ENCODE measurements around the gene SLC50A1. TPM values are rescaled to one million over a fixed set of nuclear protein-coding genes. Genes with fewer than 3 reads are reported as not detected.

Gene SLC50A1
- total RNA-seq, 1 experiment from 2014 or later: 39.0 TPM

GRCh38 chr1:155131285-155131684 is 4.4 kb upstream of the SLC50A1 start:
- ATAC-seq: no peak
- Mint-ChIP-seq H3K27me3 (ENCODE audit: low read depth) (peaks cover 26% of the 10 kb centered on the region), H3K36me3 (peaks cover 16% of the 10 kb centered on the region), H3K4me1 (peaks cover 46% of the 10 kb centered on the region), H3K9me3 (no peaks in the 10 kb centered on the region), H3K27ac (no peak overlapping the region), H3K4me3 (no peak overlapping the region)
- ChIA-PET CTCF (interaction anchor here (3.9 to 12.9 kb wide), 4 partner anchors 37 to 46 kb away, joined by 49 to 164 read pairs (median 102); partner anchors contain the start of genes KRTCAP2 and TRIM46), POLR2A (no interaction called here)
- no peak for DNase-seq (ENCODE audit: low spot score)
- TF ChIP-seq FOXP4 (CRISPR knock-in tag; IDR thresholded peaks at IDR 0.05) (no peak), IRF2 (CRISPR knock-in tag; IDR thresholded peaks at IDR 0.05; ENCODE audit: borderline replicate concordance, low read depth) (no peak), SMAD4 (CRISPR knock-in tag; IDR thresholded peaks at IDR 0.05) (no peak), ZNF263 (CRISPR knock-in tag; IDR thresholded peaks at IDR 0.05; ENCODE audit: low read depth) (no peak), GTF2I (CRISPR knock-in tag; conservative IDR thresholded peaks at IDR 0.05) (no peak), FOXP1 (CRISPR knock-in tag; IDR thresholded peaks at IDR 0.05; ENCODE audit: borderline replicate concordance) (no peak), AR (CRISPR knock-in tag; IDR thresholded peaks at IDR 0.05) (no peak), E2F1 (CRISPR knock-in tag; IDR thresholded peaks at IDR 0.05) (no peak), ZNF219 (CRISPR knock-in tag; IDR thresholded peaks at IDR 0.05; ENCODE audit: borderline replicate concordance) (no peak), OVOL2 (CRISPR knock-in tag; IDR thresholded peaks at IDR 0.05; ENCODE audit: borderline replicate concordance) (no peak)
- TF ChIP-seq, protein P1, sequence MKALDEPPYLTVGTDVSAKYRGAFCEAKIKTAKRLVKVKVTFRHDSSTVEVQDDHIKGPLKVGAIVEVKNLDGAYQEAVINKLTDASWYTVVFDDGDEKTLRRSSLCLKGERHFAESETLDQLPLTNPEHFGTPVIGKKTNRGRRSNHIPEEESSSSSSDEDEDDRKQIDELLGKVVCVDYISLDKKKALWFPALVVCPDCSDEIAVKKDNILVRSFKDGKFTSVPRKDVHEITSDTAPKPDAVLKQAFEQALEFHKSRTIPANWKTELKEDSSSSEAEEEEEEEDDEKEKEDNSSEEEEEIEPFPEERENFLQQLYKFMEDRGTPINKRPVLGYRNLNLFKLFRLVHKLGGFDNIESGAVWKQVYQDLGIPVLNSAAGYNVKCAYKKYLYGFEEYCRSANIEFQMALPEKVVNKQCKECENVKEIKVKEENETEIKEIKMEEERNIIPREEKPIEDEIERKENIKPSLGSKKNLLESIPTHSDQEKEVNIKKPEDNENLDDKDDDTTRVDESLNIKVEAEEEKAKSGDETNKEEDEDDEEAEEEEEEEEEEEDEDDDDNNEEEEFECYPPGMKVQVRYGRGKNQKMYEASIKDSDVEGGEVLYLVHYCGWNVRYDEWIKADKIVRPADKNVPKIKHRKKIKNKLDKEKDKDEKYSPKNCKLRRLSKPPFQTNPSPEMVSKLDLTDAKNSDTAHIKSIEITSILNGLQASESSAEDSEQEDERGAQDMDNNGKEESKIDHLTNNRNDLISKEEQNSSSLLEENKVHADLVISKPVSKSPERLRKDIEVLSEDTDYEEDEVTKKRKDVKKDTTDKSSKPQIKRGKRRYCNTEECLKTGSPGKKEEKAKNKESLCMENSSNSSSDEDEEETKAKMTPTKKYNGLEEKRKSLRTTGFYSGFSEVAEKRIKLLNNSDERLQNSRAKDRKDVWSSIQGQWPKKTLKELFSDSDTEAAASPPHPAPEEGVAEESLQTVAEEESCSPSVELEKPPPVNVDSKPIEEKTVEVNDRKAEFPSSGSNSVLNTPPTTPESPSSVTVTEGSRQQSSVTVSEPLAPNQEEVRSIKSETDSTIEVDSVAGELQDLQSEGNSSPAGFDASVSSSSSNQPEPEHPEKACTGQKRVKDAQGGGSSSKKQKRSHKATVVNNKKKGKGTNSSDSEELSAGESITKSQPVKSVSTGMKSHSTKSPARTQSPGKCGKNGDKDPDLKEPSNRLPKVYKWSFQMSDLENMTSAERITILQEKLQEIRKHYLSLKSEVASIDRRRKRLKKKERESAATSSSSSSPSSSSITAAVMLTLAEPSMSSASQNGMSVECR (CRISPR knock-in tag; IDR thresholded peaks at IDR 0.05; ENCODE audit: borderline replicate concordance): no peak
- TF ChIP-seq, protein P2, sequence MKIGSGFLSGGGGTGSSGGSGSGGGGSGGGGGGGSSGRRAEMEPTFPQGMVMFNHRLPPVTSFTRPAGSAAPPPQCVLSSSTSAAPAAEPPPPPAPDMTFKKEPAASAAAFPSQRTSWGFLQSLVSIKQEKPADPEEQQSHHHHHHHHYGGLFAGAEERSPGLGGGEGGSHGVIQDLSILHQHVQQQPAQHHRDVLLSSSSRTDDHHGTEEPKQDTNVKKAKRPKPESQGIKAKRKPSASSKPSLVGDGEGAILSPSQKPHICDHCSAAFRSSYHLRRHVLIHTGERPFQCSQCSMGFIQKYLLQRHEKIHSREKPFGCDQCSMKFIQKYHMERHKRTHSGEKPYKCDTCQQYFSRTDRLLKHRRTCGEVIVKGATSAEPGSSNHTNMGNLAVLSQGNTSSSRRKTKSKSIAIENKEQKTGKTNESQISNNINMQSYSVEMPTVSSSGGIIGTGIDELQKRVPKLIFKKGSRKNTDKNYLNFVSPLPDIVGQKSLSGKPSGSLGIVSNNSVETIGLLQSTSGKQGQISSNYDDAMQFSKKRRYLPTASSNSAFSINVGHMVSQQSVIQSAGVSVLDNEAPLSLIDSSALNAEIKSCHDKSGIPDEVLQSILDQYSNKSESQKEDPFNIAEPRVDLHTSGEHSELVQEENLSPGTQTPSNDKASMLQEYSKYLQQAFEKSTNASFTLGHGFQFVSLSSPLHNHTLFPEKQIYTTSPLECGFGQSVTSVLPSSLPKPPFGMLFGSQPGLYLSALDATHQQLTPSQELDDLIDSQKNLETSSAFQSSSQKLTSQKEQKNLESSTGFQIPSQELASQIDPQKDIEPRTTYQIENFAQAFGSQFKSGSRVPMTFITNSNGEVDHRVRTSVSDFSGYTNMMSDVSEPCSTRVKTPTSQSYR (CRISPR knock-in tag; IDR thresholded peaks at IDR 0.05): no peak
- TF ChIP-seq, protein P3, sequence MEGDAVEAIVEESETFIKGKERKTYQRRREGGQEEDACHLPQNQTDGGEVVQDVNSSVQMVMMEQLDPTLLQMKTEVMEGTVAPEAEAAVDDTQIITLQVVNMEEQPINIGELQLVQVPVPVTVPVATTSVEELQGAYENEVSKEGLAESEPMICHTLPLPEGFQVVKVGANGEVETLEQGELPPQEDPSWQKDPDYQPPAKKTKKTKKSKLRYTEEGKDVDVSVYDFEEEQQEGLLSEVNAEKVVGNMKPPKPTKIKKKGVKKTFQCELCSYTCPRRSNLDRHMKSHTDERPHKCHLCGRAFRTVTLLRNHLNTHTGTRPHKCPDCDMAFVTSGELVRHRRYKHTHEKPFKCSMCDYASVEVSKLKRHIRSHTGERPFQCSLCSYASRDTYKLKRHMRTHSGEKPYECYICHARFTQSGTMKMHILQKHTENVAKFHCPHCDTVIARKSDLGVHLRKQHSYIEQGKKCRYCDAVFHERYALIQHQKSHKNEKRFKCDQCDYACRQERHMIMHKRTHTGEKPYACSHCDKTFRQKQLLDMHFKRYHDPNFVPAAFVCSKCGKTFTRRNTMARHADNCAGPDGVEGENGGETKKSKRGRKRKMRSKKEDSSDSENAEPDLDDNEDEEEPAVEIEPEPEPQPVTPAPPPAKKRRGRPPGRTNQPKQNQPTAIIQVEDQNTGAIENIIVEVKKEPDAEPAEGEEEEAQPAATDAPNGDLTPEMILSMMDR (IDR thresholded peaks at IDR 0.05): no peak

Measured in WTC11 (cell line).